HG02885 (cell line): ENCODE measurements around the gene ODC1.
A peak's percentile ranks its signal among the peaks of the same experiment; 100 is the strongest.

ENCODE experiments used
- ATAC-seq: cut with Tn5 transposase; IDR thresholded peaks from one replicate; pipeline ENCODE4 v1.9.1; 2021; ENCODE audit warnings: mild to moderate bottlenecking; ENCODE audit not compliant: unreplicated experiment, poor library complexity

The ODC1 gene

GRCh38 chr2:10438688-10439087 lies 9.4 kb downstream of the ODC1 start:
- no peak for ATAC-seq

GRCh38 chr2:10437806-10438205 lies 10.3 kb downstream of the ODC1 start:
- ATAC-seq = no peak

- ATAC-seq = no peak
These were observed 11.5 kb downstream of the ODC1 start for GRCh38 chr2:10436583-10437110.

GRCh38 chr2:10435820-10436204 lies 12.3 kb downstream of the ODC1 start:
- no peak for ATAC-seq

GRCh38 chr2:10434886-10435819 lies 13.0 kb downstream of the ODC1 start:
- peak; percentile 64 for ATAC-seq

- no peak for ATAC-seq
These were observed 13.9 kb downstream of the ODC1 start for GRCh38 chr2:10433947-10434885.

- no peak for ATAC-seq
These were observed 14.7 kb downstream of the ODC1 start for GRCh38 chr2:10433264-10433946.

GRCh38 chr2:10432311-10433181 lies 15.6 kb downstream of the ODC1 start:
- no peak for ATAC-seq

- no peak for ATAC-seq
These were observed 16.3 kb downstream of the ODC1 start for GRCh38 chr2:10431797-10432196.

- ATAC-seq = no peak
These were observed 17.1 kb downstream of the ODC1 start for GRCh38 chr2:10430886-10431622.

GRCh38 chr2:10428924-10429323 lies 19.2 kb downstream of the ODC1 start:
- ATAC-seq = no peak

- no peak for ATAC-seq
These were observed 19.8 kb downstream of the ODC1 start for GRCh38 chr2:10428355-10428754.

- ATAC-seq = no peak
These were observed 20.5 kb downstream of the ODC1 start for GRCh38 chr2:10427618-10427949.

- ATAC-seq = no peak
These were observed 21.2 kb downstream of the ODC1 start for GRCh38 chr2:10426726-10427617.

- ATAC-seq = no peak
These were observed 22.4 kb downstream of the ODC1 start for GRCh38 chr2:10425699-10426098.

GRCh38 chr2:10424916-10425505 lies 23.1 kb downstream of the ODC1 start:
- ATAC-seq = no peak

GRCh38 chr2:10424051-10424450 lies 24.1 kb downstream of the ODC1 start:
- ATAC-seq = no peak
